ENCODE data around the gene PRKCE.

The PRKCE gene

DNA sequence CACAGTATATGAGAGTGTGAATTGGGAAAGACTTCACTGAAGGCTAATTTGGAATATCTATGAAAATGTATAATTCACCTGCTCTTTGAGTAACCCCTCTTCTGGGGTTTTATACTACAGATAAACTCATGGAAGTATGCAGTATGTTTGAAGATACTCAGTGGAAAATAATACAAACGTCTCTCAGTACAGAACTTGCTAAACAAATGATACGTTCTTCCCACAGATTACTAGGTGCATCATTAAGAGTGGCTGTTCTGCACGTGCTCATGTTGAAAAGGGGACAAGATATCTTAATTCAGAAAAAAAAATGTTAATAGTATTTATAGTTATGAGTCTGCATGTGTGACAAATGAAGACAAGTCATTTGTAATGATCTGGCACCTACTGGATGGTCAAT lies 575.5 kb downstream of the PRKCE start:
- Histone ChIP-seq H3K36me3 (no peaks in the 10 kb centered on the region), H3K27ac (no peak overlapping the region), H3K9me3 (no peaks in the 10 kb centered on the region), H3K27me3 (no peaks in the 10 kb centered on the region), H3K4me3 (no peak overlapping the region), H3K4me1 (peaks cover 0 to 29% (median 6%) of the 10 kb centered on the region in 4 donors)
- intact Hi-C loops (cut with DNase I; ENCODE audit: low total_unique reads), result loop anchor here (10.0 kb wide), 1 partner anchor 1872 kb away; no protein-coding TSS in a partner anchor
- DNase-seq, result no peak
- TF ChIP-seq, protein P1, sequence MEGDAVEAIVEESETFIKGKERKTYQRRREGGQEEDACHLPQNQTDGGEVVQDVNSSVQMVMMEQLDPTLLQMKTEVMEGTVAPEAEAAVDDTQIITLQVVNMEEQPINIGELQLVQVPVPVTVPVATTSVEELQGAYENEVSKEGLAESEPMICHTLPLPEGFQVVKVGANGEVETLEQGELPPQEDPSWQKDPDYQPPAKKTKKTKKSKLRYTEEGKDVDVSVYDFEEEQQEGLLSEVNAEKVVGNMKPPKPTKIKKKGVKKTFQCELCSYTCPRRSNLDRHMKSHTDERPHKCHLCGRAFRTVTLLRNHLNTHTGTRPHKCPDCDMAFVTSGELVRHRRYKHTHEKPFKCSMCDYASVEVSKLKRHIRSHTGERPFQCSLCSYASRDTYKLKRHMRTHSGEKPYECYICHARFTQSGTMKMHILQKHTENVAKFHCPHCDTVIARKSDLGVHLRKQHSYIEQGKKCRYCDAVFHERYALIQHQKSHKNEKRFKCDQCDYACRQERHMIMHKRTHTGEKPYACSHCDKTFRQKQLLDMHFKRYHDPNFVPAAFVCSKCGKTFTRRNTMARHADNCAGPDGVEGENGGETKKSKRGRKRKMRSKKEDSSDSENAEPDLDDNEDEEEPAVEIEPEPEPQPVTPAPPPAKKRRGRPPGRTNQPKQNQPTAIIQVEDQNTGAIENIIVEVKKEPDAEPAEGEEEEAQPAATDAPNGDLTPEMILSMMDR (IDR thresholded peaks at IDR 0.05), result no peak

DNA sequence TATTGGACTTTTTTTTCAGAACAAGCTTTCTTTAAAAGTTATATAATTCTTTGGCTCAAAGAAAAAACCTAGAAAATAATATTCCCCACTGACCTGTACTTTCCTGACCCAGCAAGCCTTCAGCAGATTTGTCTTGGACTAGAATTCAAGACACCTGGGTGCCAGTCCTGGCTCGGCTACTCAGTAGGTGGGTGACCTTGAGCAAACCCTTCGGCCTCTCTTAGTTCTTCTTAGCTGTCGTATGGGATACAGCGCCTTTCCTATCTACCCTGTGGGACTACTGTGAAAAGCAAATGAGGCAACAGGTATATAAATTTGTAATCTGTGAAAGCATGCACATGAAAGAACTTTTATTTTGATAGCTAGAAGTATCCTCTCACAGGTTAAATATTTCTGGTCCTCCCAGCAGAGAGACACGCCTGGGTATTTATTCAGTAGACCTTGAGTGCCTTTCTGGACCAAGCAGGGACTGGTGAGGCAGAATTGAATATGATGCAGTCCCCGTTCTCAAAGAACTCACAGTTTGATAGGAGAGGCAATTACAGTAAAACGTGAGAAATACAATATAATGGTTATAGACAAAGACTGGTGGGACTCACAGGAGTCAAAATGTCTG lies 576.3 kb downstream of the PRKCE start:
- no peaks in the 10 kb centered on the region for H3K9me3 ChIP-seq
- H3K27ac ChIP-seq, result no peak overlapping the region
- no peak for DNase-seq
- TF ChIP-seq, protein P1 (IDR thresholded peaks at IDR 0.05), result no peak
- no peaks in the 10 kb centered on the region for H3K36me3 ChIP-seq
- intact Hi-C loops (cut with DNase I; ENCODE audit: low total_unique reads), result loop anchor here (10.0 kb wide), 1 partner anchor 1873 kb away; no protein-coding TSS in a partner anchor
- no peaks in the 10 kb centered on the region for H3K27me3 ChIP-seq
- H3K4me3 ChIP-seq, result no peak overlapping the region
- H3K4me1 ChIP-seq, result peaks cover 0 to 29% (median 6%) of the 10 kb centered on the region in 4 donors

GRCh38 chr2:46229134-46230063 lies 577.9 kb downstream of the PRKCE start:
- H3K4me1 ChIP-seq, result peaks cover 0 to 25% (median 6%) of the 10 kb centered on the region in 4 donors

GRCh38 chr2:46230115-46230571 lies 578.7 kb downstream of the PRKCE start:
- peak; percentile 53 to 85 for DNase-seq
- no peaks in the 10 kb centered on the region for H3K36me3 ChIP-seq
- no peak overlapping the region for H3K4me3 ChIP-seq
- H3K9me3 ChIP-seq, result no peaks in the 10 kb centered on the region
- TF ChIP-seq, protein P1 (IDR thresholded peaks at IDR 0.05), result peak; percentile 40 to 54
- peaks cover 0 to 20% (median 6%) of the 10 kb centered on the region in 4 donors for H3K4me1 ChIP-seq
- H3K27me3 ChIP-seq, result no peaks in the 10 kb centered on the region
- H3K27ac ChIP-seq, result peak overlapping the region in 1 of 2 donors; percentile 46
- intact Hi-C loops (cut with DNase I; ENCODE audit: low total_unique reads), result loop anchor here (5.0 to 10.0 kb wide), 2 partner anchors 65 to 132 kb away; partner anchors contain the start of gene EPAS1

More at GRCh38 chr2:46229134-46230063, 577.9 kb downstream of the PRKCE start:
- Histone ChIP-seq H3K36me3 (no peaks in the 10 kb centered on the region), H3K27ac (peak overlapping the region in 1 of 2 donors; percentile 46), H3K9me3 (no peaks in the 10 kb centered on the region), H3K27me3 (no peaks in the 10 kb centered on the region), H3K4me3 (no peak overlapping the region)
- no peak for DNase-seq
- intact Hi-C loops (cut with DNase I; ENCODE audit: low total_unique reads), result loop anchor here (5.0 to 10.0 kb wide), 3 partner anchors 65 to 1875 kb away; partner anchors contain the start of gene EPAS1
- TF ChIP-seq, protein P1 (IDR thresholded peaks at IDR 0.05), result no peak

- no peak for DNase-seq
Observed at GRCh38 chr2:46230677-46231425, 579.4 kb downstream of the PRKCE start.

More at GRCh38 chr2:46230677-46231425, 579.4 kb downstream of the PRKCE start:
- intact Hi-C loops (cut with DNase I; ENCODE audit: low total_unique reads), result loop anchor here (5.0 to 10.0 kb wide), 2 partner anchors 64 to 131 kb away; partner anchors contain the start of gene EPAS1
- H3K9me3 ChIP-seq, result no peaks in the 10 kb centered on the region
- H3K4me1 ChIP-seq, result peaks cover 0 to 18% (median 6%) of the 10 kb centered on the region in 4 donors
- H3K36me3 ChIP-seq, result no peaks in the 10 kb centered on the region
- no peak overlapping the region for H3K4me3 ChIP-seq
- H3K27ac ChIP-seq, result peak overlapping the region in 1 of 2 donors; percentile 46
- TF ChIP-seq, protein P1 (IDR thresholded peaks at IDR 0.05), result no peak
- no peaks in the 10 kb centered on the region for H3K27me3 ChIP-seq
